OCI-M2 (cell line): ENCODE data around the gene RBM33.
"Not testable (repeated sequence)": the region's sequence is repeated elsewhere in the genome, so short reads cannot be mapped to it uniquely, and the experiment has no call there.

Experiments used
- DNase-seq: peaks from one replicate; lab custom pipeline; 2025; ENCODE audit not compliant: unreplicated experiment; lab: John Stamatoyannopoulos, UW

Gene RBM33

GRCh38 chr7:155815332-155816191, 171.1 kb downstream of the RBM33 start:
- DNase-seq, result no peak

GRCh38 chr7:155816192-155816508, 171.7 kb downstream of the RBM33 start:
- DNase-seq, result no peak

- DNase-seq, result no peak
Measured at GRCh38 chr7:155816996-155817395, 172.5 kb downstream of the RBM33 start.

GRCh38 chr7:155817515-155817914, 173.1 kb downstream of the RBM33 start:
- DNase-seq, result not testable (repeated sequence)

- DNase-seq, result no peak
Measured at GRCh38 chr7:155818154-155818819, 173.8 kb downstream of the RBM33 start.

- no peak for DNase-seq
Measured at GRCh38 chr7:155818820-155819168, 174.3 kb downstream of the RBM33 start.

GRCh38 chr7:155819186-155819585, 174.7 kb downstream of the RBM33 start:
- no peak for DNase-seq

GRCh38 chr7:155820246-155820645, 175.8 kb downstream of the RBM33 start:
- DNase-seq, result no peak

GRCh38 chr7:155820788-155821187, 176.3 kb downstream of the RBM33 start:
- DNase-seq, result no peak

GRCh38 chr7:155821851-155822250, 177.4 kb downstream of the RBM33 start:
- DNase-seq, result no peak

- no peak for DNase-seq
Measured at GRCh38 chr7:155824227-155824886, 179.9 kb downstream of the RBM33 start.

- no peak for DNase-seq
Measured at GRCh38 chr7:155825336-155825735, 180.9 kb downstream of the RBM33 start.

- DNase-seq, result no peak
Measured at GRCh38 chr7:155829796-155830470, 185.5 kb downstream of the RBM33 start.
